CD14-positive monocyte (primary cell): ENCODE data around the gene BRF1. TPM values are rescaled to one million over a fixed set of nuclear protein-coding genes. Genes with fewer than 3 reads are reported as not detected.
"Not testable (repeated sequence)": the region's sequence is repeated elsewhere in the genome, so short reads cannot be mapped to it uniquely, and the experiment has no call there.

Experiments
- DNase-seq, 3 donors: peaks; one replicate each; pipeline ENCODE4 v3.0.0-alpha.2; 2011 to 2022
- H2AFZ ChIP-seq: 2 replicates; pipeline ENCODE4 v1.6.0; 2012; ENCODE audit warnings: mild to moderate bottlenecking, low read depth, low read length, inconsistent platforms; ENCODE audit not compliant: insufficient read depth, poor library complexity, severe bottlenecking
- H3K27ac ChIP-seq, 2 donors: 1 replicate in 1 of 2; 2 replicates in 1 of 2; pipeline ENCODE4 v1.5.1; 2012 to 2013; ENCODE audit warnings: low read length in 2 of 2, control low read depth in 1 of 2, inconsistent platforms in 1 of 2, low read depth in 1 of 2, mild to moderate bottlenecking in 1 of 2
- H3K27me3 ChIP-seq, 2 donors: one replicate each; pipeline versions ENCODE4 v1.6.0 to v1.6.1; 2011 to 2013; ENCODE audit warnings: low read length in 2 of 2; ENCODE audit not compliant: control insufficient read depth in 2 of 2, insufficient read depth in 2 of 2
- H3K36me3 ChIP-seq, 2 donors: replicated peaks in 1 of 2; 1 replicate in 1 of 2; 2 replicates in 1 of 2; pipeline versions ENCODE4 v1.5.1 to v1.6.1; 2012 to 2013; ENCODE audit warnings: low read length in 2 of 2, control low read depth in 1 of 2, inconsistent platforms in 1 of 2, mild to moderate bottlenecking in 1 of 2; ENCODE audit not compliant: insufficient read depth in 2 of 2, control insufficient read depth in 1 of 2
- H3K4me1 ChIP-seq, 2 donors: 1 replicate in 1 of 2; 2 replicates in 1 of 2; pipeline versions ENCODE4 v1.5.1 to v1.6.1; 2012 to 2013; ENCODE audit warnings: low read length in 2 of 2, control low read depth in 1 of 2, inconsistent platforms in 1 of 2, mild to moderate bottlenecking in 1 of 2, moderate library complexity in 1 of 2; ENCODE audit not compliant: insufficient read depth in 2 of 2, control insufficient read depth in 1 of 2
- H3K4me2 ChIP-seq: replicated peaks from 2 replicates; pipeline ENCODE3; 2012; ENCODE audit warnings: low read length, moderate library complexity, mild to moderate bottlenecking; ENCODE audit not compliant: poor library complexity, severe bottlenecking; ENCODE audit errors: extremely low read depth
- H3K4me3 ChIP-seq, 3 experiments: fragments of 200-600 bp in 1 of 3; sonication (generic) in 1 of 3; replicated peaks in 1 of 3; 1 replicate in 2 of 3; 2 replicates in 1 of 3; pipeline ENCODE4 v1.5.1; 2011 to 2013; ENCODE audit warnings: low read length in 3 of 3, mild to moderate bottlenecking in 3 of 3, control low read depth in 2 of 3, low read depth in 2 of 3, inconsistent platforms in 1 of 3, moderate library complexity in 1 of 3
- H3K79me2 ChIP-seq: 2 replicates; pipeline ENCODE4 v1.6.0; 2012; ENCODE audit warnings: mild to moderate bottlenecking, control low read depth, inconsistent platforms, low read length, moderate library complexity; ENCODE audit not compliant: insufficient read depth
- H3K9ac ChIP-seq: 2 replicates; pipeline ENCODE4 v1.6.0; 2017; ENCODE audit warnings: low read length, mild to moderate bottlenecking; ENCODE audit not compliant: insufficient read depth, poor library complexity, severe bottlenecking
- H3K9me3 ChIP-seq, 2 donors: replicated peaks in 1 of 2; 1 replicate in 1 of 2; 2 replicates in 1 of 2; pipeline versions ENCODE4 v1.5.1 to v1.6.1; 2012 to 2013; ENCODE audit warnings: low read length in 2 of 2, control low read depth in 1 of 2; ENCODE audit not compliant: control insufficient read depth in 1 of 2, insufficient read depth in 1 of 2
- H4K20me1 ChIP-seq: 2 replicates; pipeline ENCODE4 v1.6.0; 2012; ENCODE audit warnings: mild to moderate bottlenecking, low read length, control low read depth, moderate library complexity; ENCODE audit not compliant: insufficient read depth
- H3K27ac Mint-ChIP-seq, 7 donors: one replicate each; pipeline ENCODE4 v1.8.0; 2020; ENCODE audit warnings: mild to moderate bottlenecking in 7 of 7, mixed read lengths in 7 of 7, moderate library complexity in 6 of 7, inconsistent platforms in 2 of 7
- H3K27me3 Mint-ChIP-seq, 3 donors: one replicate each; pipeline ENCODE4 v1.8.0; 2021 to 2022; ENCODE audit warnings: low read depth in 3 of 3, mild to moderate bottlenecking in 3 of 3, mixed read lengths in 3 of 3, moderate library complexity in 3 of 3, inconsistent platforms in 1 of 3
- H3K36me3 Mint-ChIP-seq, 2 donors: one replicate each; pipeline ENCODE4 v1.8.0; 2020; ENCODE audit warnings: mixed read lengths in 2 of 2, inconsistent platforms in 1 of 2, mild to moderate bottlenecking in 1 of 2
- H3K4me1 Mint-ChIP-seq: one replicate; pipeline ENCODE4 v1.8.0; 2020; ENCODE audit warnings: mild to moderate bottlenecking, mixed read lengths
- H3K4me3 Mint-ChIP-seq, 2 donors: one replicate each; pipeline ENCODE4 v1.8.0; 2020; ENCODE audit warnings: mild to moderate bottlenecking in 2 of 2, mixed read lengths in 2 of 2, moderate library complexity in 1 of 2
- H3K9me3 Mint-ChIP-seq, 7 donors: one replicate each; pipeline ENCODE4 v1.8.0; 2020 to 2022; ENCODE audit warnings: mixed read lengths in 7 of 7, mild to moderate bottlenecking in 6 of 7, moderate library complexity in 6 of 7, inconsistent platforms in 2 of 7
- WGBS: methylation state at CpG from one replicate; pipeline ENCODE4 v1.1.5; 2013; ENCODE audit warnings: missing lambda C conversion rate; ENCODE audit not compliant: insufficient coverage; 5-methylcytosine and 5-hydroxymethylcytosine counted together
- intact Hi-C, 2 donors: fragments of 100-400 bp; cut with micrococcal nuclease; formaldehyde crosslinking; loops; one replicate each; pipeline versions ENCODE4 v1.15.0 to v1.15.1; 2023
- polyA plus RNA-seq, 3 donors: library from polyadenylated mRNA; depleted of rRNA in 1 of 3; unstranded in 2 of 3; stranded (reverse) in 1 of 3; fragments of 300-500 nt in 2 of 3; fragments of >200 nt in 1 of 3; fragmentation: Illumina TruSeq in 2 of 3; gene quantifications; 1 replicate in 2 of 3; 2 replicates in 1 of 3; pipeline ENCODE4 v1.2.3, GENCODE V29; 2012 to 2021
- TF ChIP-seq, protein P1 (sequence below): fragments of 200-600 bp; IDR thresholded peaks from one replicate; pipeline ENCODE4 v1.8.0; 2022; ENCODE audit warnings: antibody characterized with exemption, mild to moderate bottlenecking

BRF1 gene
- polyA plus RNA-seq, 3 donors = 2.3 to 20.5 (median 2.5) TPM

DNA sequence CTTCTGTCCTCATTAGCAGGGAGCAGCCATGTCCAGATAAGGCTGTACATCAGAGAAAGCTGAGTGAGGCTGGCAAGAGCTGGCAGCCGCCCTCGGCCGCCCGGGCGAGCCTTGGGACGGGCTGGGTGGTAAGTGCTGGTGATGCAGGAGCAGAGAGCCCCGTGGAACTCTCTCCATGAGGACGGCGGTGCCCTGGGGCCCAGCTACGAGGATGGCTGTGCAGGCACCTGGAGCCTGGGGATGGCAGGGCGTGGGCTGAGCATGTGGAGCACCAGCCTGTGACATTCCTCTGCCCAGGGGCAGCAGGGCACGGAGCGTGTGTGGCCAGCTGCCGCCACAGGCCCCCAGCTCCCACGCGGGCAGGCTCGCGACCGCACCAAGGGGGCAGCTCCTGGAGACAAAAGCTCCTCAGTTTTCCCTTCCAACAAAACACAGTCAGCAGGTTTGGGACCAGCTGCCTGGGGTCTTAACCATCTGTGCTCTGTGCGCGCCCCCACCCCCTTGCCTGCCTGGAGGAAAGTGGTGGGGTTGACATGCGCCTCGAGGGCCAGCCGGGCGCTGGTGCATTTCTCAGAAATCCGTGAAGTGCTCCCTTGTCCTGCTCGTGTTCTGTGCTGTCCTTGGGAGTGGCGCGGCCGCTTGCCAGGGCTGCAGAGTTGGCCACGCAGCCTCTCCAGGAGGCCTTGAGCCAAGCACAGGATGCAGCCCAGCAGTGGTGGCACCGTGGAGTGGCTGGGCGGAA is 35.1 kb upstream of the BRF1 start:
- H3K27ac Mint-ChIP-seq = no peak overlapping the region
- TF ChIP-seq, protein P1, sequence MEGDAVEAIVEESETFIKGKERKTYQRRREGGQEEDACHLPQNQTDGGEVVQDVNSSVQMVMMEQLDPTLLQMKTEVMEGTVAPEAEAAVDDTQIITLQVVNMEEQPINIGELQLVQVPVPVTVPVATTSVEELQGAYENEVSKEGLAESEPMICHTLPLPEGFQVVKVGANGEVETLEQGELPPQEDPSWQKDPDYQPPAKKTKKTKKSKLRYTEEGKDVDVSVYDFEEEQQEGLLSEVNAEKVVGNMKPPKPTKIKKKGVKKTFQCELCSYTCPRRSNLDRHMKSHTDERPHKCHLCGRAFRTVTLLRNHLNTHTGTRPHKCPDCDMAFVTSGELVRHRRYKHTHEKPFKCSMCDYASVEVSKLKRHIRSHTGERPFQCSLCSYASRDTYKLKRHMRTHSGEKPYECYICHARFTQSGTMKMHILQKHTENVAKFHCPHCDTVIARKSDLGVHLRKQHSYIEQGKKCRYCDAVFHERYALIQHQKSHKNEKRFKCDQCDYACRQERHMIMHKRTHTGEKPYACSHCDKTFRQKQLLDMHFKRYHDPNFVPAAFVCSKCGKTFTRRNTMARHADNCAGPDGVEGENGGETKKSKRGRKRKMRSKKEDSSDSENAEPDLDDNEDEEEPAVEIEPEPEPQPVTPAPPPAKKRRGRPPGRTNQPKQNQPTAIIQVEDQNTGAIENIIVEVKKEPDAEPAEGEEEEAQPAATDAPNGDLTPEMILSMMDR = no peak
- WGBS = 97% methylated on average over 32 of the region's 33 CpGs
- H3K4me3 ChIP-seq = no peak overlapping the region
- peaks cover 0 to 7% (median 0%) of the 10 kb centered on the region in 7 donors for H3K9me3 Mint-ChIP-seq
- H4K20me1 ChIP-seq = peaks cover 72% of the 10 kb centered on the region
- H2AFZ ChIP-seq = no peak overlapping the region
- no peak overlapping the region for H3K4me3 Mint-ChIP-seq
- H3K36me3 Mint-ChIP-seq = peaks cover 10 to 11% of the 10 kb centered on the region in 2 donors
- no peaks in the 10 kb centered on the region for H3K36me3 ChIP-seq
- intact Hi-C loops = no loop called here
- no peak overlapping the region for H3K9ac ChIP-seq
- peaks cover 3 to 10% (median 5%) of the 10 kb centered on the region in 3 donors for H3K27me3 Mint-ChIP-seq
- DNase-seq = no peak
- no peak overlapping the region for H3K4me2 ChIP-seq
- no peaks in the 10 kb centered on the region for H3K9me3 ChIP-seq
- peaks cover 28% of the 10 kb centered on the region for H3K4me1 Mint-ChIP-seq
- H3K79me2 ChIP-seq = peaks cover 6% of the 10 kb centered on the region
- H3K27ac ChIP-seq = no peak overlapping the region
- H3K27me3 ChIP-seq = no peaks in the 10 kb centered on the region
- peaks cover 7% of the 10 kb centered on the region in 2 donors for H3K4me1 ChIP-seq

DNA sequence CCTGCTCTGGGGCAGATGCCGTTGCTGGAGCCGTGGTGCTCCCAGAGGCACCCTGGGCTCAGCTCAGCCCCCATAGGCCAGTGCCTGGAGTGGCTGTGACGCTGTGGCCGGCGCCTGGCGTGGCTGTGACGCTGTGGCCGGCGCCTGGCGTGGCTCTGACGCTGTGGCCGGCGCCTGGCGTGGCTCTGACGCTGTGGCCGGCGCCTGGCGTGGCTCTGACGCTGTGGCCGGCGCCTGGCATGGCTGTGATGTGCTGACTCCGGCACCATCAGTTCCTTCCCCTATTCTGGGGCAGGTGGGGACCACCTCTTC is 34.4 kb upstream of the BRF1 start:
- 93% methylated on average over 22 of the region's 22 CpGs for WGBS
- H3K9ac ChIP-seq, intact Hi-C loops, H3K9me3 ChIP-seq, H3K36me3 ChIP-seq, H3K4me3 ChIP-seq, H3K79me2 ChIP-seq, H2AFZ ChIP-seq, H3K4me2 ChIP-seq, H3K4me3 Mint-ChIP-seq, DNase-seq, H3K27me3 Mint-ChIP-seq, H3K27ac ChIP-seq, H3K27me3 ChIP-seq, H3K27ac Mint-ChIP-seq, H3K9me3 Mint-ChIP-seq: not testable (repeated sequence)
- peaks cover 71% of the 10 kb centered on the region for H4K20me1 ChIP-seq
- H3K4me1 ChIP-seq = peaks cover 12 to 13% of the 10 kb centered on the region in 2 donors
- Mint-ChIP-seq H3K36me3 (peaks cover 10 to 11% of the 10 kb centered on the region in 2 donors), H3K4me1 (peaks cover 29% of the 10 kb centered on the region)
